HG03342 (cell line): ENCODE data around the gene NGF.

Experiments
- ATAC-seq: cut with Tn5 transposase; IDR thresholded peaks from one replicate; pipeline ENCODE4 v1.9.1; 2021; ENCODE audit warnings: mild to moderate bottlenecking, moderate library complexity; ENCODE audit not compliant: unreplicated experiment

The NGF gene

DNA sequence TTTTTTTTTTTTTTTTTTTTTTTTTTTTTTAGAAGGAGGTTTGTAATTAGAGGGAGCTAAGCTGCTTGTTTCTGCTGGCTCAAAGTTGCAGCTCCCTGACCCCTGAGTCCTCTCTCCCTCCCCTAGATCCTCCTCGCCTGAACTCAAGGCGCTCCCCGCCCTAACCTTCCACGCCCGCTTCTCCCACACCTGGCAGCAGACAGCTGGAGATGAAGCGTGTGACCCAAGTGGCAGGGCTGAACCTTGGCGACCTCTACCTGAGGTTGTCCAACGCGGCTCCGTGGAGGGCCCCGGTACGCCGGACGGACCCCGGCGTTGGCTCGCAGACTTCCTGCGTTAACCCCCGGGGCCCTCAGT is 795 bp downstream of the NGF start:
- ATAC-seq = no peak

DNA sequence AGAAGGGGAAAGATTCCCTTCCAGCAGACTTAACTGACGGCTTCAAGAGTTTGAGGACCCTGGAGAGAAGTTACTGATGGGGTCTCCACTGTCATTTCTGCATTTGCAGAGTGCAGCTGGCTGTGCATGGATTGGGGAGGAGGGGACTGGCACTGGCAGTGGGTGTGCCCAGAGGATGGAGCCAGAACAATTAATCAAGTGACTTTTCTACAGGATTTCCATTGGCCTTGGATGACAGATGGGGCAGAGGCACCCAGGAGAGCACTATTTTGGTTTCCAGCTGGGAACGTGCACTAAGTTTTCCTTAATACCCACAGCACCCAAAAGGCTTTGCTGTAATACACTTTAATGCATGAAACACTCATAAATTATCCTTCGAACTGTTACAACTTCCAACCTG is 1.3 kb downstream of the NGF start:
- ATAC-seq = no peak

DNA sequence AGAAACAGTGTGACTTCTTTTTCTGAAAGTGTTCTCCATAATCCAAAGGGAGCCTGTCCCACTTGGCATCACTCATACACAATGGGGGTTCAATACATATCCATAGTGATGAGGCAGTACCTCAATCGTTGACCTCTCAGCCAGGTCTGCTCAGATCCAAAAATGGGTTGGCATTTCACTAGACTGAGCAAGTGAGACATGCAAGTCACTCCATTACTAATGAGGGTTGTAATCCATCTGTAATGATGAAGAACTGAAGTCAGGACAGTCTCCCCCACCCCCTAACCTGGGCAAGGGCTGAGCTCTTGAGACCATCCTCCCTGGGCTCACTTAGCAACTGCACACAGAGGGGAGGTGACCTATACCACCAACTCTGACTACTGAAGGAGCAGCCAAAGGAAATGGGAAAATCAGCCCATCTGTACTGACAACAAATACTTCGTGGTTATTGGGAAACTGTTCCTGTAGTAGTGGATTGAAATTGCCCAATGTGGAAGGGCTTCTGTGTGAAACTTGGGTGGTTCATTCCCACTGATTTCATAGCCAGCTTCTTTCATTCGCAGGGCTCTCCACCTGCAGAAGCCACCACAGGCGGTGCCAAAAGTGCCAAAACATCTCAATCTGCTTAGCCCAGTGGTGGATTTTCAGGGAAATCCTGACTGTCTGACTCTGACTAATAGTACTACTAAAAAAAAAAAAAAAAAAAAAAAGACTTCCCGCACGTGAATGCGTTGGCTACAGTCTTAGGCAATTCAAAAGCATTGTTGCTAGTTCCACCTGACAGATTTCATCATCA is 5.0 kb downstream of the NGF start:
- ATAC-seq = no peak

DNA sequence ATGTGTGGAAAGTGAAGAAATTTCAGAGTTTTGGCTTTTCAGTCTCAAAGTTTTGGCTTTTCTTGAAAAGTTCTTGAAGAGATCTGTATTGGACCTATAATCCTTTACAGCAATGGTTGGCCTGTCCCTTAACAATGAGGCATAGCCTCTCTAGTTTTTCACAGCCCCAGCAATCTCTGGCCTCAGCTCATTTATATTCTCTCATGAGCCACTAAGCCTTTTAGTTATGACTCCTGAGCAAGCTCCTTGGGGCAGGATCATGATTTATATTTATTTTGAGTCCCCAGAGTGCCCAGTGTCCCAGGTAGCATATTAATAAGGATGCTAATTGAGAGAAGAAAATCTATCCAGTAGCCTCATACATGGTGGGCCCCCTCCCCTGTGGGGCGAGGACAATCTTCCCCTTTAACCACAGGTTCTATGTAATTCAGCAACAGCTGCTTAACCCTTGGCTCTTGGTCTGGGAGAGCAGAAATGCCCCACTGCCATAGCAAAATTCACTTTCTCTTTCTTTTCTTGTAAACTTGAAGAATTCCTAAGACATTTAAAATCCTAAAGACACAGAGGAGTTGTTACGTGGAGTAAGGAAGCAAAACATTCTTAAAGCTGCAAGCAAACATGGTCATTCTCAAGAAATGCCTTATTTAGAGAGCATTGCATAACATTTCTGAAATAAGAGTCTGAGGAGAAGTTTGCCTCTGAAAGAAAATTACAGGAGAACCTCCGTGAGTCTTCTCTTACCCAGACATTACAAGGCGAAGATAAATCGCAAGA is 6.3 kb downstream of the NGF start:
- no peak for ATAC-seq

DNA sequence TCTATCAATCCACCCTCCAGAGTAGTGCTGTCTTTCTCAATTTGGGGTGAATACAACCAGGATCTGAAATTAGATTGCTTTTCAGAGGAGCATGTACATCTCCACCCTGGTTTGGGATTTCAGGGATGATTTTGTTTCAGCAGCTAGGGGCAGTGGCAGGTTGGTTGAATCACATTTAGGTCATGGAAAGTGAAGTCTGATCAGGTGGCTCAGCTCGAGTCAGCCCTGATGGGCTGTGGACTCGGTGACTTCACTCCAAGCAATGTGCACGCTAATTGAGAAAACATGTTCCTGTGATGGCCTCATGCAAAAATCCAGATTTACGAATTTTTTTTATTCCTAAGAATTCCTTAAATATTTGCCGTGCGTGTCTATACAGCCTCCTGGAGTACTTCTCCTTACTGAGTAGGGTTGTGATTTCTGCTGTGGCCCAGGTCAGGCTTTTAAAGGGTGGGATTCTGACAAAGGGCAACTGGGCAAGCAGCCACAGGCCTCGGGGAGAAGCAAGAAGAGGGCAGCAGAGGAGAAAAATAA is 7.5 kb downstream of the NGF start:
- ATAC-seq = no peak

DNA sequence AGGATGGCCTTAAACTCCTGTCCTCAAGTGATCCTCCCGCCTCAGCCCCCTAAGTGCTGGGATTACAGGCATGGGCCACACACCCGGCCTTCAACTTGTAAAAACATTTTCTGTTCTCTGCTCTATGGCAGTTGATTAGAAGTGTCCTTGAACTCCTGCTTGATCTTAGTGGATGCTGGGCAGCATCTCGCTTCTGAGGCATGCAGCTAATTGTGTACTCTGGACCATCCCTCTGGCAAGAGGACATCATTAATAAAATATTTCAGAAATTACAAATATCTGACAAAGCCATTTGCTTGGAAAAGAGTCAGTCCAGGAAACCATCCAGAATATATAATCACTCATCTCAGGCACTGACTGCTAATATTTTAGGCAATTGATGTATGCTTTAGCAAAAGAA is 8.1 kb downstream of the NGF start:
- ATAC-seq = no peak

DNA sequence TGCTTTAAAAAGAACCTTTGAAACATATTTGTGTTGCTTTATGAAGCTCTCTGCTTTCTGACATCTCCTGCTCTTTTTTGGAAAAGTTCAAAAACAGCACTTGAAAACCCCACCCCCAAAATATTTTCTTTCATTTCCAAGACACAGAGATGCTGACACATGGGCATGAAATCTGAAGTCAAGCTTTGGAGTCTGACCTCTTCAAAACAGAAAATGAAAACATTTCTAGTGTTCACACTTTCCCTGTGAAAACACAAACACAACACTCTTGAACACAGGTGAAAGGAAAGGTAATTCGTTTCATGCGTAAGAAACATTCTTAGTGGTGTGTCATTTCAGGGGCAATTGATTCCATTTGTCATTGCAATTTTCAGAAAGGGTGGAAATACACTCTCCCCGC is 10.8 kb downstream of the NGF start:
- ATAC-seq = no peak

DNA sequence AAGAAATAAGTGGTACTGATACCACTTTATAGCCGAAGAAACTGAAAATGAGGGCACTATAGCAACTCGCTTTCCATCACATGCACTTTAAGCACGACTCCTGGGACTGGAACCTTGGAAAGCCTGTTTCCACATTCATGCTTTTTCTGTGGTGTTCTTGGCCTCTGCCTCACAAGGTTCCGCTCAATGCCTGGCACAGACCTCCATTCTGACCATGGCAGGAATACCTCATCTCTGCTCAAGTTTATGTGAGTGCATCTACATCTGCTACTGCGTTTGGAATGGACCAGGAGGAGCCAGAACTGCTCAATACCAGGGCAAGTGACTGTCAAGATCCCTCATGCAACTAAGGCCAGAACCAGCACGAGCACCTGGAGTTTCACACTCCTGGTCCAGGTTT is 11.6 kb downstream of the NGF start:
- ATAC-seq = no peak

DNA sequence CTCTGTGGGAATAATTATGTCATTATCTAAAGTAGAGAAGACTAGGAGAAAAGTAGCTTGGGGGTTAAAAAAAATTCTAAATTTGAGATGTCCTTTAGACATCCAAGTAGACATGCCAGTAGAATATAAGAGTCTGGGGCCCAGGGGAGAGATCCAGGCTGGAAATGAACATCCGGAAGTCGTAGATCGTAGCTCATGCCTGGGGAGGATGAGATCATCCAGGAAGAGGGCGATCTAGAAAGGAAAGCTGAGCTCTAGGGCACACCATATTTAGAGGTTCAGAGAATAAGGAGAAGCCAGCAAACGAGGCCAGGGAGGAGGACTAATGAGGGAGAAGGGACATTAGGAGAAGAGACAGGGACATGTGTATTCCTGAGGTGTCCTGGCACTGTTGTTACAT is 12.2 kb downstream of the NGF start:
- no peak for ATAC-seq

DNA sequence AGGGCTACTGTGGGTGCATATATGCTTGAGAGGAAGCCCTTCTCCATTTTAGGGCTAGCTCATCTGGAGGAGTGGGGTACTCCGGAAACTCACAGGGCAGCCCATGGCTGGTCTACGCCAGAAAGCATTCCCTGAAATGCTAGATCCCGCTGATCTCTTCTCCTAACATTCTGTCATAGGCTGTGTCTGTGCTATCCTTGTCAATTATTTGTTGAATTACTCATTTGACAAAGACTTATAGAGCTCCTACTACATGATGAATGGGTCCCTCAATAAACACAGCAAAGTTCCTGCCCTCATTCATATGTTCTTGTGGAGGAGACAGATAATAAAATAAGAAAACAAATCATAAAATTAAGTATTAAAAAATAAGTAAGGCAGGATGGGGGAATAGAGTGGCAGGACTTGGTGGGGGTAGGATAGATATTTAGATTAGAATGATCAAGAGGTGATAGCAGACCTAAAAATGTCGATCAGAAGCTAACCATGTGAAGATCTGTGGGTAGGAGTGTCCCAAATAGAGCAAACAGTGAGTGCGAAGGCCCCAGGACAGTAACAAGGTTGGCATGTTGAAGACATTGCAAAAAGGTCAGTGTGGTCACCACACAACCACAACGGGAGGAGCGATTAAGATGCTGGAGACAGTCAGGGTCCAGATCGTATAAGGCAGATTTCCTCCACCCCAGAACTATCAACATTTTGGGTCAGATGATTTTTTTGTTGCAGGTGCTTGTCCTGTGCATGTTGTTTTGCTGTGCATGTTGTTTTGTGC is 13.2 kb downstream of the NGF start:
- no peak for ATAC-seq

DNA sequence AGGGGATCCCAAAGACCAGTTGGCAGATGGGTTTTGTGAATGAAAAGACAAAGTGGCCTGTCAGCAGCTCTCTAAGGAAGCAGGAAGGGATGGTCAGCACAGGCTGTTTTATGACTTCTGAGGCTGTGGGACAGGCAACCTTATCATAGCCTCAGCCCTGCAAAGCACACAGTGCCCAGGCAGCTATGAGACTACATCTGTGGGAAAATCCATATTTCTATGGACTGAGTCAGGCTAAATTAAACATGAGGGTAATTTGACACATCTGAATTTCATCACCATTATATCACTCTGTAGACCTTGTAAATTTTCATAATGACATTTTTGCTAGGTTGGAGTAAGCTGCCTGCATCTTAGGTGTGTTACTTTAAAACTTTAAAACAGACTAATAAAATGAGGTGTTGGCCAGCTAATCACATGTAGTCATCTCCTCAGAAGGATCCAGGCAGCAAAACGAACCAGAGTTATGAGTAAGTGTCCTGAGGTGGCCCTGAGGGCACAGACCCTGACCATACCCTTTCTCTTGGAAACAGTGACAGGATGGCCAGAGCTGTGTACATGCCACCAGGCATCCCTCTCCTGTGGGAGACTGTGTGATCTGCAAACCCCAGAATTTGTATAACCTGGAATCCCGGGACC is 14.6 kb downstream of the NGF start:
- no peak for ATAC-seq

DNA sequence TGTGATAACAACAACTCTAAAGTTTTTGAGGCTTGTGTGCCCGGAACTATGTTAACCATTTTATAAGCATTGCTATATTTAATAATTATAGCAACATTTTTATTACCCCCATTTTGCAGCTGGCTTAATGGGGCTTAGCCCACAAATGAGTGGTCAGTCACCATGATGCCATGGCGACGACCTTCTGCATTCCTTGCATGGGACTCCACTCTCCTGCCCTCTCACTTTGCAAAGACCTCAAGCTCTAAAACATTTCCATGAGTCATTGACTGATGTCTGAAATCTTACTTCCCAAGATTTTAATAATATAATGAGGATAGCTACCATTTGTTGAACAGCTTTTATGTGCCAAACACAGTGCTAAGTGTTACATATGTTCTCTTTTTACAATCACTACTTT is 15.4 kb downstream of the NGF start:
- ATAC-seq = no peak

DNA sequence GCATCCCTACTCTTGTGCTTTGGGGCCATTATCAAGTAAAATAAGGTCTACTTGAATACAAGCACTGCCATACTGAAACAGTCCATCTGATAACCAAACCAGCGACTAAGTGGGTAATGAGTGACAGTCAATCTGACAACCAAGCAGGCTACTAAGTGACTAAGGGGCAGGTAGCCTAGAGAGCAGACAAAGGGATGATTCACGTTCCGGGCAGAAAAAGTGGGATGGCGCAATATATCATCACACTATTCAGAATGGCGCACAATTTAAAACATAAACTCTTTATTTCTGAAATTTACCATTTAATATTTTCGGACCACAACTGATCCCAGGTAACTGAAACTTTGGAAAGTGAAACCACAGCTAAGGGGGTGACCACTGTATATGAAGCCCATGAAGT is 17.7 kb downstream of the NGF start:
- ATAC-seq = no peak

DNA sequence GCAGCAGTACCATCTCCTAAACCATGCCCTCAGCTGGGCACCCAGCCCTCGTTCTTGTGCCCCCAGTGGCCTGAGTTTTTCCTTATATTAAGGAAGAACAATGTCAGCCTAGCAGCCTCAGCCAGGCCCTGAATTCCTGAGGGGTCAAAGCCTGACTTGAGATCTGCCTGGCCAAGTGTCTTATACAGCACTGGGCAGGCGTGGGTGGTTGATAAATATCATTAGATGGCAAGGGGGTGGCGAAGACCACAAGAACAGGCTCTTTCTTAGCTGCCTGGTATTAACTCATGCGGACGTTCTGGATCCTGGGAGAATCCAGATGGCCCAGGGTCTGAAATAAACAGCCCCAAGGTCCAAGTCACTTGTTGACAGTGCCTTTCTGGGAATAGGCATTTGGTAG is 18.3 kb downstream of the NGF start:
- no peak for ATAC-seq

DNA sequence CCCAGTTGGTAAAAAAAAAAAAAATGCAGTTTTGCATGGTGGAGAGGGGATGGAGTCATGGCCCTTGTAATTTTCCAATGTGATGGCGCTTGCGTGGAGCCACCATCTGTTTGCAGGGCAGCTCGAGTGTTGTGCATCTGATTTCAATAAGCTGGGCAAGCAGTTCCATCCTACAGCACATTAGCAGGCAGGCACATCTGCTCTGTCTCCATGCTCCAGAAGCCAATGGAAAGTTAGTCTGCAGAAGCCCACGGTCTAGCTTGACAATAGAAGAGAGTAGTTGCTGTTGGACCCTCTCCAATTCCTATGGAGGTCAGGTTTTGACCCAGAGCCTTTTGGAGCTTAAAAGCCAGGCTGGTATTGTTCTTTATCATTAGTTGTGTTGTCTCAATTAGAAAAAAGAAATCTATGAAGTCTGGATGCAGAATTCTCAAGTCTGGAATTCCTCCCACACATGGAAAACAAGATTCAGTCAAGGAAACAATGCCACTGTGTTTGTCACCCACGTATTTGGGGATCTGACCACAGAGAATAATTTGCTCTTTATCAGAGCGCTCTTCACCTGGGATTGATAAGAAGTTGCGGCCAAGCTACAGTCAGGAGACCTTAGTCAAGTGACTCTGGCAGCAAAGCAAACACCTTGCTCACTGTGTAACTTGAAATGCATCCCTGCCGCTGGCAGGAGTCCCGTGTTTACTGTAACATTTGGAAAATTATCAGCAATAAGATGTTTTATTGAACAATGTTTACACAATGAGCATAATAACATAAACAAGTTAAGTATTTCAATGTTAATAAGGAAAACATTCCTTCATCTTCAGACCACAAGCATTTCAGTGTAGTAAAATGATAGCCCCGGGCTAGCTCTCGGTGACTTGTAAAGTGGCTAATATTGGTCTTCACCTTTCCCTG is 20.7 kb downstream of the NGF start:
- ATAC-seq = no peak

DNA sequence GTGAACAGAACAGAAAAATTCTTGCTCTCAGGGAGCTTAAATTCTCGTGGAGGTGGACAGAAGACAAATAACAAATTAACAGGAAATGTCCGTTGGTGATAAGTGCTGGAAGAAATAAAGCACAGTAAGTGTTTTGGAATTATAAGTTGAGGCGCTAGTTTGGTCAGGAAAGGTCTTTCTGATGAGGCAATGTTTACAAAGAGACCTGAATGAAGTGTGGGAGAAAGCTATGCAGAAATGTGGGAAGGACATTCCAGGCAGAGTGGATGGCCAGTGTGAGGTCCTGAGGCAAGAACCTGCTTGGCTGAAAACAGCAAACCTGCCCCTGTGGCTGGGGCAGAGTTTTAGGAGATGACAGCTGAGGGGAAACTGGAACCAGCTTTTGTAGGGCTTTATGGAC is 23.3 kb downstream of the NGF start:
- no peak for ATAC-seq

DNA sequence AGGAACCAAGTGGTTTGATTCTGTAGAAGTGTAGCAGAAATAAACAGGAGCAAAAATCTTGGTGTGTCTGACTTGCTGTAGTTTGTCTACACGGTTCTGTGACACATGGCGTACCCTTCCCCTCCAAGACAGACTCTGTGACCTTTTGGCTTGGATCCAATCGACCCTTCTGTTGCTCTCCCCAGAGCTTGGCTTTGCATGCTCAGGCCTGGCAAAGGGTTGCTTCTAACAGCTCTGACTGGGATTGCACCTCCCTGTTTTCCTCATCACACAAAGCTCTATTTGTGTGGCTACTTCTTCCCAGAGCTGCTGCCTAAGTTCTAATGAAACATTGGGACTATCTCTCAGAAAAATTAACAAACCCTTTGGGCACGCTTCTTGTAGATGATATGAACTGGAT is 24.0 kb downstream of the NGF start:
- no peak for ATAC-seq

DNA sequence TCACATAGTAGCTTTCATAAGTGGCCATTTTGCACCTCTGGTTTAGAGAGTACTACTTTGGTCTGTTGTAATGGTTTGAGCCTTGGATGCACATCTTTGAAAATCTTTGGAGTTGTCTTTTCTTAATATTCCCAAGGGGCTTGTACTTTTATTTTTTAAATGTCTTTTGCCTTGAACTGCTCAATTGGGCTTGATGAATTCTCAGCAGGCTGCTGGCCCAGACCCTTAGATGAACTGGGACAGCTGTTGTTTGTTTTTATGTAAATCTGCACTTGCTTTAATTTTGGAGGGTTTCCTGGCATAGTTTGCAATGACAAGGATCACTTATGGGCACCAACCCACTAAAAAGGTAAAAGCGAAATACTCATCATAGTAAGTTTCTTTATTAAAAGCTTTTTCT is 24.9 kb downstream of the NGF start:
- ATAC-seq = no peak

DNA sequence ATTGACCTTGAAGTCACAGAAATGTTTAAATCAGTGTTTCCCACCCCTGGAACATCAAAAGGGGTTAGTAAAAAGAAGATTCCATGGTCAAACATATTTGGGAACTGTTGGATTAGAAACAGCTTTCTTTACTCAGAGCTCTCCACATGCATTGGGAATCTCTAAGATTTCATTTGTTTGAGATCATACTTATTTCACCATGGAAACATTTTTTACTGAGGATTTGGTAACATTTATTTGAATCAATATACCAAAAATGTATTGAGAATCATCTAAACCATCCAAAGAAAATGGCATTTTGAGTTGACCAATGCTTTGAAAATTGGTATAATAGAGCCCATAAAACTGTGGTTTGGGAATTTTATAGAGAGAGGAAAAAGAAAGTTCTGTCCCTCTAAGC is 25.3 kb downstream of the NGF start:
- no peak for ATAC-seq

DNA sequence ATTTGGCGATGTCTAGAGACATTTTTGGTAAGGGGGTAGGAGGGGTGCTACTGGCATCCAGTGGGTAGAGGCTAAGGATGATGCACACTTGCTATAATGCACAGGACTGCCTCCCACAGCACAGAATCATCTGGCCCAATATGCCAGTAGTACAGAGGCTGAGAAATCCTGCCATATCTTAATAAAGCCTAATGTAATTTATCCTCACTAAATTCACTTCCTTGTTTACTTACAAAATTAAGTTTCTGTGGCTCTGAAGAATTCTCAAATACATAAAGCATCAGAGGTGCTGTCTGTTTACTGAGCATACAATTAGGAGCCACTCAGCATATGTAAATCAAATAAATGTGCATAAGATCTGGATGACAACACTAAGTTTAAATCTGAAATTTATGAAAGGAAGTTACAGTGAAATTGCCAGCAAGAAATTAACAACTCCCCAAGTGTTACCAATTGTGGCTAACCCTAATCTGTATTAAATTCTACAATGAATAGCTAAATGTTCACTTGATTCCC is 26.5 kb downstream of the NGF start:
- ATAC-seq = no peak
